ENCODE results near the gene PGAM2. TPM values are rescaled to one million over a fixed set of nuclear protein-coding genes. Genes with fewer than 3 reads are reported as not detected.

Gene PGAM2
- total RNA-seq, 1 experiment from 2014 or later: 0.27 TPM

DNA sequence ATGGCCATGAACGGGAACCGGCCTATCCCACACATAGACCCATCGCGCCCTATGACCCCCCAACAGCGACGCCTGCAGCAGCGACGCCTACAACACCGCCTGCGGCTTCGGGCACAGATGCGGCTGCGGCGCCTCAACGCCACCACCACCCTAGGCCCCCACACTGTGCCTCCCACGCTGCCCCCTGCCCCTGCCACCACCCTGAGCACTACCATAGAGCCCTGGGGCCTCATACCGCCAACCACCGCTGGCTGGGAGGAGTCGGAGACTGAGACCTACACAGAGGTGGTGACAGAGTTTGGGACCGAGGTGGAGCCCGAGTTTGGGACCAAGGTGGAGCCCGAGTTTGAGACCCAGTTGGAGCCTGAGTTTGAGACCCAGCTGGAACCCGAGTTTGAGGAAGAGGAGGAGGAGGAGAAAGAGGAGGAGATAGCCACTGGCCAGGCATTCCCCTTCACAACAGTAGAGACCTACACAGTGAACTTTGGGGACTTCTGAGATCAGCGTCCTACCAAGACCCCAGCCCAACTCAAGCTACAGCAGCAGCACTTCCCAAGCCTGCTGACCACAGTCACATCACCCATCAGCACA lies 48.5 kb upstream of the PGAM2 start:
- intact Hi-C loops (cut with micrococcal nuclease): no loop called here

DNA sequence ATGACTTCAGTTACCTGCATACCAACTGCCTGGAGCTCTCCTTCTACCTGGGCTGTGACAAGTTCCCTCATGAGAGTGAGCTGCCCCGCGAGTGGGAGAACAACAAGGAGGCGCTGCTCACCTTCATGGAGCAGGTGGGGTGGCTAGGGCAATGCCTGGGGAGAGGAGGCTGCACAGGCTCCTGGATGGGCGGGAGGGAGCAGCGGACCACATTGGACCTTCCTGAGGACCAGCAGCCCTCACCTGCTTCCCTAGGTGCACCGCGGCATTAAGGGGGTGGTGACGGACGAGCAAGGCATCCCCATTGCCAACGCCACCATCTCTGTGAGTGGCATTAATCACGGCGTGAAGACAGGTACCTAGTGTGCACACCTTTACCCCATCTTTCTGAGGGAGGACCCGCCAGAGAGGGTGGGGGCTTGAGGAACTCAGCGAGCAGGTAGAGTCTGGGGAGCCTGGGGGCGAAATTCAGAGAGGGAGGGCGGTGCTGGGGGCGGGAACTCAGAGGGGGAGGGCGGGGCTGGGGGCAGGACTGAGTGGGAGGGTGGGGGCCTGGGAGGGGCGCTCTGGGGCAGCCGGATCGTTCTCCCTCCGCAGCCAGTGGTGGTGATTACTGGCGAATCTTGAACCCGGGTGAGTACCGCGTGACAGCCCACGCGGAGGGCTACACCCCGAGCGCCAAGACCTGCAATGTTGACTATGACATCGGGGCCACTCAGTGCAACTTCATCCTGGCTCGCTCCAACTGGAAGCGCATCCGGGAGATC lies 47.8 kb upstream of the PGAM2 start:
- ChIA-PET RAD21 (ENCODE audit: low non-redundant PET in 1 of 2, low total read pairs in 2 of 2, uncharacterized antibody in 2 of 2, unreplicated experiment in 2 of 2) (no interaction called here), CTCF (no interaction called here), POLR2A (no interaction called here)
- BruUV-seq (replicated peaks): no TSS peak
- ATAC-seq: peak; percentile 39
- Histone ChIP-seq H3K4me1 (ENCODE audit: control insufficient read depth in 1 of 2, insufficient read depth in 2 of 2, low read length in 2 of 2) (no peaks in the 10 kb centered on the region), H3K9me2 (ENCODE audit: insufficient read depth) (no peaks in the 10 kb centered on the region), H3K4me3 (replicated peaks in 1 of 2; ENCODE audit: low read depth in 1 of 2, low read length in 2 of 2) (no peak overlapping the region), H4K20me1 (ENCODE audit: insufficient read depth) (no peaks in the 10 kb centered on the region), H3K27me3 (ENCODE audit: insufficient read depth, low read length) (no peaks in the 10 kb centered on the region), H3K36me3 (ENCODE audit: control insufficient read depth in 1 of 2, insufficient read depth in 2 of 2, low read length in 2 of 2) (peaks cover 11 to 18% of the 10 kb centered on the region in 2 experiments; a peak in 3 of 4 replicates), H2AFZ (ENCODE audit: low read depth, low read length, poor library complexity, severe bottlenecking) (no peak overlapping the region), H3K27ac (ENCODE audit: low read depth, low read length) (no peak overlapping the region), H3K9ac (ENCODE audit: low read length) (no peak overlapping the region), H3K79me2 (ENCODE audit: insufficient read depth, low read length) (peaks cover under 1% of the 10 kb centered on the region; the same call in 1 of the 2 replicates), H3K4me2 (ENCODE audit: low read length) (no peak overlapping the region), H3K9me3 (ENCODE audit: control insufficient read depth in 1 of 2, insufficient read depth in 1 of 2, low read depth in 1 of 2, low read length in 2 of 2) (no peaks in the 10 kb centered on the region)
- no peak for DNase-seq (ENCODE audit: low read depth, low spot score)
- 0 out of 2 replicates have a peak, but pooled peaks have one; percentile 14 for TF ChIP-seq POLR2AphosphoS5 (IDR thresholded peaks at IDR 0.05; ENCODE audit: low read depth, low read length)
- TF ChIP-seq CEBPB (IDR thresholded peaks at IDR 0.05; ENCODE audit: low read depth): no peak
- intact Hi-C loops (cut with micrococcal nuclease): no loop called here

More for the DNA sequence above, 48.5 kb upstream of the PGAM2 start:
- no peak overlapping the region for H3K4me3 ChIP-seq (replicated peaks in 1 of 2; ENCODE audit: low read depth in 1 of 2, low read length in 2 of 2)
- H3K27ac ChIP-seq (ENCODE audit: low read depth, low read length): no peak overlapping the region
- no peaks in the 10 kb centered on the region for H3K9me3 ChIP-seq (ENCODE audit: control insufficient read depth in 1 of 2, insufficient read depth in 1 of 2, low read depth in 1 of 2, low read length in 2 of 2)
- TF ChIP-seq SIN3A (IDR thresholded peaks at IDR 0.05; ENCODE audit: low read depth) (no peak), ELF1 (IDR thresholded peaks at IDR 0.05; ENCODE audit: borderline replicate concordance, low read depth) (no peak), RAD21 (IDR thresholded peaks at IDR 0.05; ENCODE audit: low read depth) (no peak), SRF (IDR thresholded peaks at IDR 0.05; ENCODE audit: low read depth) (no peak), EGR1 (IDR thresholded peaks at IDR 0.05; ENCODE audit: low read depth) (no peak), CBX3 (IDR thresholded peaks at IDR 0.05; ENCODE audit: low read depth) (no peak)
- ATAC-seq (0 out of 2 replicates have a peak, but pooled peaks have one; percentile 9), DNase-seq (ENCODE audit: low read depth, low spot score) (no peak)
- CTCF ChIA-PET: no interaction called here
- no peaks in the 10 kb centered on the region for H4K20me1 ChIP-seq (ENCODE audit: insufficient read depth)
- RAD21 ChIA-PET (ENCODE audit: low non-redundant PET in 1 of 2, low total read pairs in 2 of 2, uncharacterized antibody in 2 of 2, unreplicated experiment in 2 of 2): no interaction called here
- no peaks in the 10 kb centered on the region for H3K9me2 ChIP-seq (ENCODE audit: insufficient read depth)
- H3K27me3 ChIP-seq (ENCODE audit: insufficient read depth, low read length): no peaks in the 10 kb centered on the region
- no peak overlapping the region for H3K9ac ChIP-seq (ENCODE audit: low read length)
- no TSS peak for BruUV-seq (replicated peaks)
- no peaks in the 10 kb centered on the region for H3K4me1 ChIP-seq (ENCODE audit: control insufficient read depth in 1 of 2, insufficient read depth in 2 of 2, low read length in 2 of 2)
- H3K4me2 ChIP-seq (ENCODE audit: low read length): no peak overlapping the region
- peaks cover 4% of the 10 kb centered on the region; the same call in 1 of the 2 replicates for H3K79me2 ChIP-seq (ENCODE audit: insufficient read depth, low read length)
- peaks cover 14 to 22% of the 10 kb centered on the region in 2 experiments; a peak in 3 of 4 replicates for H3K36me3 ChIP-seq (ENCODE audit: control insufficient read depth in 1 of 2, insufficient read depth in 2 of 2, low read length in 2 of 2)
- no peak overlapping the region for H2AFZ ChIP-seq (ENCODE audit: low read depth, low read length, poor library complexity, severe bottlenecking)
- POLR2A ChIA-PET: no interaction called here

Data from HCT116 (cell line).